ENCODE data around the gene MDFIC2. TPM values are rescaled to one million over a fixed set of nuclear protein-coding genes. Genes with fewer than 3 reads are reported as not detected.
"Not testable (repeated sequence)": the region's sequence is repeated elsewhere in the genome, so short reads cannot be mapped to it uniquely, and the experiment has no call there.

Gene MDFIC2
- not detected in 2 replicates for polyA plus RNA-seq (2014; cell fraction: cytosol; rRNA removed)
- not detected in 2 replicates for polyA plus RNA-seq (2014; cell fraction: nucleus; rRNA removed)

- DNase-seq (ENCODE audit: low spot score), result no peak
These were observed at the start of gene MDFIC2 for GRCh38 chr3:70312336-70312735. Gene MDFIC2 (minus strand): TSS chr3:70312638. CDS start chr3:70311973, 665 bp downstream.

- no peak for DNase-seq (ENCODE audit: low spot score)
These were observed 48.7 kb upstream of the MDFIC2 start for GRCh38 chr3:70360979-70361760.

- DNase-seq (ENCODE audit: low spot score), result no peak
These were observed 47.3 kb upstream of the MDFIC2 start for GRCh38 chr3:70359711-70360110.

- DNase-seq (ENCODE audit: low spot score), result peak; percentile 13
These were observed 46.6 kb upstream of the MDFIC2 start for GRCh38 chr3:70358978-70359580.

- no peak for DNase-seq (ENCODE audit: low spot score)
These were observed 39.8 kb upstream of the MDFIC2 start for GRCh38 chr3:70352215-70352614.

GRCh38 chr3:70342149-70342548, 29.7 kb upstream of the MDFIC2 start:
- DNase-seq (ENCODE audit: low spot score), result no peak

- DNase-seq (ENCODE audit: low spot score), result not testable (repeated sequence)
These were observed 24.4 kb upstream of the MDFIC2 start for GRCh38 chr3:70336885-70337284.

GRCh38 chr3:70333080-70333479, 20.6 kb upstream of the MDFIC2 start:
- DNase-seq (ENCODE audit: low spot score), result no peak

- DNase-seq (ENCODE audit: low spot score), result no peak
These were observed 2.6 kb upstream of the MDFIC2 start for GRCh38 chr3:70315021-70315420.

GRCh38 chr3:70310809-70311208, 1.6 kb downstream of the MDFIC2 start:
- DNase-seq (ENCODE audit: low spot score), result no peak

- DNase-seq (ENCODE audit: low spot score), result peak; percentile 17
These were observed 2.8 kb downstream of the MDFIC2 start for GRCh38 chr3:70309591-70309990.

GRCh38 chr3:70308760-70309159, 3.7 kb downstream of the MDFIC2 start:
- peak; percentile 13 for DNase-seq (ENCODE audit: low spot score)

- no peak for DNase-seq (ENCODE audit: low spot score)
These were observed 5.7 kb downstream of the MDFIC2 start for GRCh38 chr3:70306736-70307135.

- DNase-seq (ENCODE audit: low spot score), result no peak
These were observed 14.1 kb downstream of the MDFIC2 start for GRCh38 chr3:70298385-70298784.

- no peak for DNase-seq (ENCODE audit: low spot score)
These were observed 21.3 kb downstream of the MDFIC2 start for GRCh38 chr3:70291097-70291482.

GRCh38 chr3:70290431-70291096, 21.9 kb downstream of the MDFIC2 start:
- DNase-seq (ENCODE audit: low spot score), result not testable (repeated sequence)

- no peak for DNase-seq (ENCODE audit: low spot score)
These were observed 30.8 kb downstream of the MDFIC2 start for GRCh38 chr3:70281663-70282062.

GRCh38 chr3:70277304-70277703, 35.1 kb downstream of the MDFIC2 start:
- DNase-seq (ENCODE audit: low spot score), result no peak

- DNase-seq (ENCODE audit: low spot score), result no peak
These were observed 35.5 kb downstream of the MDFIC2 start for GRCh38 chr3:70276901-70277300.

- DNase-seq (ENCODE audit: low spot score), result no peak
These were observed 38.9 kb downstream of the MDFIC2 start for GRCh38 chr3:70273492-70273891.

- no peak for DNase-seq (ENCODE audit: low spot score)
These were observed 39.6 kb downstream of the MDFIC2 start for GRCh38 chr3:70272798-70273197.

- no peak for DNase-seq (ENCODE audit: low spot score)
These were observed 48.2 kb downstream of the MDFIC2 start for GRCh38 chr3:70264122-70264780.

Measured in SK-N-DZ (cell line).